ENCODE measurements around the gene KERA. TPM values are rescaled to one million over a fixed set of nuclear protein-coding genes. Genes with fewer than 3 reads are reported as not detected.
A peak's percentile ranks its signal among the peaks of the same experiment; 100 is the strongest.

The KERA gene, protein sequence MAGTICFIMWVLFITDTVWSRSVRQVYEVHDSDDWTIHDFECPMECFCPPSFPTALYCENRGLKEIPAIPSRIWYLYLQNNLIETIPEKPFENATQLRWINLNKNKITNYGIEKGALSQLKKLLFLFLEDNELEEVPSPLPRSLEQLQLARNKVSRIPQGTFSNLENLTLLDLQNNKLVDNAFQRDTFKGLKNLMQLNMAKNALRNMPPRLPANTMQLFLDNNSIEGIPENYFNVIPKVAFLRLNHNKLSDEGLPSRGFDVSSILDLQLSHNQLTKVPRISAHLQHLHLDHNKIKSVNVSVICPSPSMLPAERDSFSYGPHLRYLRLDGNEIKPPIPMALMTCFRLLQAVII
- total RNA-seq, result 1 to 10 TPM in 1 of 8 experiments, under 1 TPM in 2, not detected in 5; 0.09 to 1.8 (median 0.09) TPM

DNA sequence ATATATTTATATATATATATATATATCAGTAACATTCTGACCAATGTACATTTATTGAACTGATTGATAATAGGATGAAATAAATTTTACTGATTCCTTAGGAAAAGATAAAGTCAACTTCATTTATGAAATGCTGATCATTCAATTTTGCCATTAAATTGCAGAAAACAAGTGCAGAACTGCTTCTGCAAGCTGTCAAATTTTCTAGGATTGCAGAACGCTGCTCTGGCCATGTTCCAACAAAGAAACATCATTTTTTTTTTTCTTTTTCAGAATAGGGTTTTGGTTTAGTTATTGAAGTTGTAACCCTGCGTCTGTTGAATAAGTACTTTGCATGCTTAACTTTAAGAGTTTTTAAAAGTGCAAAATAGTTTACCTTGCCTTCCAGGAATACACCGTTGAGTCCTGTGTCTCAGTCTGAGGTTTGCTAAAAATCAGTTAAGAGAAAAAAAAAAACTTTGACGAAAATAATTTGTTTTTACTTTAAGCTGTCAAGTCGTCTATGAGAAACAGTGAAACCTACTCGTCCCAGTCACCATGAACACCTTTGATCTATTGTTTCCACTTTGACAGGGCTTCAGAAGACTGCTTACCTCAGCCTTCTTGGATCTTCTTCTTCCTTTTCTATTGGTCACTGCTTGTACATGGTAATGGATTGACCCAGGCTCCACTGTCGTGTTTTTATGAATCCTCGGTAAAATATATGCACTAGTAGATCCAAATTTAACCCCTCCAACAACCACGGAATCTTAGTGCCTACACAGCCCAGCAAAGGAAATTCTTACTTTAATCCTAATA is at the start of gene KERA:
TSS of gene KERA (minus strand) at position 657 of the 798 bp plus-strand sequence. CDS start 1,743 bp downstream, outside the sequence.
- Histone ChIP-seq H3K4me3 (no peak within 1 kb of the TSS), H3K4me1 (replicated peaks in 1 of 2) (no peaks in the 10 kb centered on the region), H3K27ac (no peak within 1 kb of the TSS)
- 28 to 71% (median 56%) methylated on average over 3 to 9 of the region's 9 CpGs for WGBS, 10 experiments
- in situ Hi-C loops (cut with MboI; ENCODE audit: low pct_unique_long_range_greater_than_20kb in 2 of 9, low sequenced_read_pairs in 9 of 9, unreplicated experiment in 9 of 9), result no loop called here
- no peak for ATAC-seq (replicated peaks in 6 of 8)

- Histone ChIP-seq H3K4me3 (no peak overlapping the region), H3K4me1 (replicated peaks in 1 of 2) (peaks cover 2% of the 10 kb centered on the region in 2 donors), H3K27ac (no peak overlapping the region)
- in situ Hi-C loops (cut with MboI; ENCODE audit: low pct_unique_long_range_greater_than_20kb in 2 of 9, low sequenced_read_pairs in 9 of 9, unreplicated experiment in 9 of 9), result loop anchor here in 2 of 9 experiments (25.0 kb wide), 1 partner anchor 119 kb away; no protein-coding TSS in a partner anchor
- no peak for ATAC-seq (replicated peaks in 6 of 8)
Observed at GRCh38 chr12:91106283-91106682, 48.5 kb upstream of the KERA start.

DNA sequence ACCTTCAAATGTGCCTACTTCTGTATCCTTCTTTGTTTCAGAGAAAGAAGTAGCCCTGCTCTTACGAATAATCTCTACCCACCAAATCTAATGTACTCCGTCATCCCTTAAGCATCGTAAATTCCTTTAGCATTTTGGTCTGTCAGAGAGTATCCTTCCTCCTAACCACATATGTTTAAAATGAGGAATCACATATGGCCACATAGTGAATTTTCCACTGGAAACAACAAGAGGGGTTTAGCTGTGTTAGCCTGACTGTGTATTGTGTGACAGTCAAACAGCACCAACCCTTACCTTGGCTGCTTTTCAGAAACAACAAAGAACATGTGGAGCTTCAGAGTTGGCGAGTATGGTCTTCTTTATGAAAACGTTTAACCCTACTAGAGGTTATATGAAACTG is 48.0 kb upstream of the KERA start:
- Histone ChIP-seq H3K4me1 (replicated peaks in 1 of 2) (no peaks in the 10 kb centered on the region), H3K4me3 (no peak overlapping the region), H3K27ac (no peak overlapping the region)
- in situ Hi-C loops (cut with MboI; ENCODE audit: low pct_unique_long_range_greater_than_20kb in 2 of 9, low sequenced_read_pairs in 9 of 9, unreplicated experiment in 9 of 9), result loop anchor here in 2 of 9 experiments (25.0 kb wide), 1 partner anchor 119 kb away; no protein-coding TSS in a partner anchor
- no peak for ATAC-seq (replicated peaks in 6 of 8)
- WGBS, 10 experiments, result 37 to 100% (median 94%) methylated on average over 1 to 5 of the region's 5 CpGs

- 8 to 100% (median 89%) methylated on average over 1 of the region's 1 CpG; no CpG with 5 or more reads in 1 of the 10 experiments for WGBS, 10 experiments
- no peak for ATAC-seq (replicated peaks in 6 of 8)
- in situ Hi-C loops (cut with MboI; ENCODE audit: low pct_unique_long_range_greater_than_20kb in 2 of 9, low sequenced_read_pairs in 9 of 9, unreplicated experiment in 9 of 9), result loop anchor here in 2 of 9 experiments (25.0 kb wide), 1 partner anchor 118 kb away; no protein-coding TSS in a partner anchor
Observed at GRCh38 chr12:91104812-91105466, 47.1 kb upstream of the KERA start.

GRCh38 chr12:91103624-91104023 is 45.8 kb upstream of the KERA start:
- 8 to 100% (median 59%) methylated on average over 1 of the region's 1 CpG for WGBS, 10 experiments
- H3K4me3 ChIP-seq, result no peak overlapping the region
- no peak for ATAC-seq (replicated peaks in 6 of 8)
- in situ Hi-C loops (cut with MboI; ENCODE audit: low pct_unique_long_range_greater_than_20kb in 2 of 9, low sequenced_read_pairs in 9 of 9, unreplicated experiment in 9 of 9), result loop anchor here in 2 of 9 experiments (25.0 kb wide), 1 partner anchor 116 kb away; no protein-coding TSS in a partner anchor
- H3K27ac ChIP-seq, result no peak overlapping the region
- H3K4me1 ChIP-seq (replicated peaks in 1 of 2), result no peaks in the 10 kb centered on the region

More at GRCh38 chr12:91104812-91105466, 47.1 kb upstream of the KERA start:
- Histone ChIP-seq H3K4me3 (no peak overlapping the region), H3K27ac (no peak overlapping the region), H3K4me1 (replicated peaks in 1 of 2) (no peaks in the 10 kb centered on the region)

GRCh38 chr12:91103101-91103500 is 45.3 kb upstream of the KERA start:
- no peaks in the 10 kb centered on the region for H3K4me1 ChIP-seq (replicated peaks in 1 of 2)
- H3K27ac ChIP-seq, result no peak overlapping the region
- H3K4me3 ChIP-seq, result no peak overlapping the region
- in situ Hi-C loops (cut with MboI; ENCODE audit: low pct_unique_long_range_greater_than_20kb in 2 of 9, low sequenced_read_pairs in 9 of 9, unreplicated experiment in 9 of 9), result loop anchor here in 2 of 9 experiments (25.0 kb wide), 1 partner anchor 116 kb away; no protein-coding TSS in a partner anchor
- no peak for ATAC-seq (replicated peaks in 6 of 8)

- WGBS, 10 experiments, result 31 to 100% (median 88%) methylated on average over 1 to 2 of the region's 2 CpGs
- no peak overlapping the region for H3K27ac ChIP-seq
- no peak overlapping the region for H3K4me3 ChIP-seq
- no peak for ATAC-seq (replicated peaks in 6 of 8)
- no peaks in the 10 kb centered on the region for H3K4me1 ChIP-seq (replicated peaks in 1 of 2)
- in situ Hi-C loops (cut with MboI; ENCODE audit: low pct_unique_long_range_greater_than_20kb in 2 of 9, low sequenced_read_pairs in 9 of 9, unreplicated experiment in 9 of 9), result loop anchor here in 2 of 9 experiments (25.0 kb wide), 1 partner anchor 114 kb away; no protein-coding TSS in a partner anchor
Observed at GRCh38 chr12:91100906-91101305, 43.1 kb upstream of the KERA start.

GRCh38 chr12:91099836-91100235 is 42.0 kb upstream of the KERA start:
- no peaks in the 10 kb centered on the region for H3K4me1 ChIP-seq (replicated peaks in 1 of 2)
- in situ Hi-C loops (cut with MboI; ENCODE audit: low pct_unique_long_range_greater_than_20kb in 2 of 9, low sequenced_read_pairs in 9 of 9, unreplicated experiment in 9 of 9), result loop anchor here in 2 of 9 experiments (25.0 kb wide), 1 partner anchor 113 kb away; no protein-coding TSS in a partner anchor
- ATAC-seq (replicated peaks in 6 of 8), result no peak
- 23 to 92% (median 61%) methylated on average over 1 to 2 of the region's 2 CpGs; no CpG with 5 or more reads in 1 of the 10 experiments for WGBS, 10 experiments
- no peak overlapping the region for H3K4me3 ChIP-seq
- no peak overlapping the region for H3K27ac ChIP-seq

- in situ Hi-C loops (cut with MboI; ENCODE audit: low pct_unique_long_range_greater_than_20kb in 2 of 9, low sequenced_read_pairs in 9 of 9, unreplicated experiment in 9 of 9), result no loop called here
- H3K4me1 ChIP-seq (replicated peaks in 1 of 2), result no peaks in the 10 kb centered on the region
- H3K4me3 ChIP-seq, result no peak overlapping the region
- H3K27ac ChIP-seq, result no peak overlapping the region
- ATAC-seq (replicated peaks in 6 of 8), result no peak
- 0 to 100% (median 50%) methylated on average over 1 to 2 of the region's 2 CpGs for WGBS, 10 experiments
Observed at GRCh38 chr12:91099341-91099740, 41.5 kb upstream of the KERA start.

DNA sequence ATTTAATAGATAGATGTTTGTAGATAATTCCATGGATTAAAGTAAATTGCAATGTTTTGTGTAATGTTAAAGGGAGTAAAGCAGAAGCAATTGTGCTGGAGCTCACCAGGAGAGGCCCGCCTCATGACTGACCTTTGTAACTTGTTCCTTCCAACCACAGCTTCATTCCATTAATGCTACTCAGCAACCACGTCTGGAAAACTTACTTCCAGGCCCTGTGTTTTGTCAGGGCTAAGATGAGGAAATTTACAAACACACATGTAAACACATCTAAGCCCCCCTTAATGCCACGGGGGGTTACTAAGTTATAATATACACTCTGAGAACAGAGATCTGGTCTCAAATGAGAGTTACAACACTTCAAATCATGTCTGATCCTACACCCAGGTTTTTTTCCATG is 41.1 kb upstream of the KERA start:
- H3K27ac ChIP-seq, result no peak overlapping the region
- ATAC-seq (replicated peaks in 6 of 8), result peak in 5 of 8 experiments; percentile 48 to 94 (median 71)
- in situ Hi-C loops (cut with MboI; ENCODE audit: low pct_unique_long_range_greater_than_20kb in 2 of 9, low sequenced_read_pairs in 9 of 9, unreplicated experiment in 9 of 9), result no loop called here
- H3K4me3 ChIP-seq, result no peak overlapping the region
- 0 to 86% (median 24%) methylated on average over 1 to 3 of the region's 3 CpGs; no CpG with 5 or more reads in 2 of the 10 experiments for WGBS, 10 experiments
- H3K4me1 ChIP-seq (replicated peaks in 1 of 2), result no peaks in the 10 kb centered on the region

DNA sequence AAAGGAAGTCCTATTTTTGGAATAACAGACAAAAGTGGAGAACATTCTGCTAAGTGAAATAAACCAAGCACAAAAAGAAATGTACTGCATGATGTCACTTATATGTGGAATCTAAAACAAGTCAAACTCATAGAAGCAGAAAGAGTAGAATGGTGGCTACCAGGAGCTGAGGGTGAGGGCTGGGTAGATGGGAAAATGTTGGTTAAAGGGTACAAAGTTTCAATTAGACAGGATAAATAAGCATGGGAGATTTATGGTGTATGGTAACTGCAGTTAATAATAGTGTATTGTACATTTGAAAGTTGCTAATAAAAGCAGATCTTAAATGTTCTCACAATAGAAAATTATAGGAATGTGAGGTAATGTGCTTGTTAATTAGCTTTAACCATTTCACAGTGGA is 40.6 kb upstream of the KERA start:
- Histone ChIP-seq H3K4me1 (replicated peaks in 1 of 2) (no peaks in the 10 kb centered on the region), H3K27ac (no peak overlapping the region), H3K4me3 (no peak overlapping the region)
- in situ Hi-C loops (cut with MboI; ENCODE audit: low pct_unique_long_range_greater_than_20kb in 2 of 9, low sequenced_read_pairs in 9 of 9, unreplicated experiment in 9 of 9), result no loop called here
- peak in 2 of 8 experiments; percentile 35 to 76 for ATAC-seq (replicated peaks in 6 of 8)

DNA sequence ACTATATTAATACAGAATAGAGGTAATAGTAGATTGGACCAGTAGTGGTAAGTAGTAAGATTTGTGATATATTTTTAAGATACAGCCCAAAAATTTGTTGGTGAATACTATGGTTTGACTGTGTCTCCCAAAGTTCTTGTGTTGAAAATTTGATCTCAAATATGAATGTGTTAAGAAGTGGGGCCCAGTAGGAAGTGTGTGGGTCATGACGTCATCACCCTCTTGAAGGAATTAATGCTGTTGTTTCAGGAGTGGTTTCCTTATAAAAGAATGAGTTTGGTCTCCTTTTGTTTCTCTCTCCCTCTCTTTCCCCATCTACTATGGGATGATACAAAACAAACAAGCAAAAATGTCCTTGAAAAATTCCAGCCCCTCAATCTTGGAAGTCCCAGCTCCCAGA is 37.1 kb upstream of the KERA start:
- Histone ChIP-seq H3K4me1 (replicated peaks in 1 of 2) (no peaks in the 10 kb centered on the region), H3K27ac (no peak overlapping the region), H3K4me3 (no peak overlapping the region)
- in situ Hi-C loops (cut with MboI; ENCODE audit: low pct_unique_long_range_greater_than_20kb in 2 of 9, low sequenced_read_pairs in 9 of 9, unreplicated experiment in 9 of 9), result no loop called here
- ATAC-seq (replicated peaks in 6 of 8), result no peak
- WGBS, 10 experiments, result 78 to 100% (median 90%) methylated on average over 1 of the region's 1 CpG; no CpG with 5 or more reads in 5 of the 10 experiments
